Omental fat pad (tissue), 4 donors: ENCODE measurements around the gene MED16. TPM values are rescaled to one million over a fixed set of nuclear protein-coding genes. Genes with fewer than 3 reads are reported as not detected.

Source experiments
- ATAC-seq: fragments of 150-250 bp; one replicate; pipeline ENCODE4 v1.9.1; 2016; ENCODE audit warnings: mild to moderate bottlenecking, moderate library complexity; ENCODE audit not compliant: low FRiP score
- DNase-seq: peaks from one replicate; pipeline ENCODE4 v3.0.0-alpha.2; 2019; ENCODE audit warnings: low spot score
- total RNA-seq, 4 donors: library from RNA; depleted of rRNA; stranded (reverse); fragments of >200 nt; gene quantifications; one replicate each; pipeline ENCODE4 v1.1.0, GENCODE V29; 2016
- TF ChIP-seq, protein P1 (sequence below), 3 donors: fragments of 450-650 bp; IDR thresholded peaks; one replicate each; pipeline ENCODE4 v1.5.1; 2016 to 2017; ENCODE audit warnings: antibody characterized with exemption in 3 of 3, mild to moderate bottlenecking in 3 of 3, moderate library complexity in 2 of 3

MED16 gene
- total RNA-seq, 4 donors from 2014 or later = 20.1 to 34.0 (median 24.5) TPM

DNA sequence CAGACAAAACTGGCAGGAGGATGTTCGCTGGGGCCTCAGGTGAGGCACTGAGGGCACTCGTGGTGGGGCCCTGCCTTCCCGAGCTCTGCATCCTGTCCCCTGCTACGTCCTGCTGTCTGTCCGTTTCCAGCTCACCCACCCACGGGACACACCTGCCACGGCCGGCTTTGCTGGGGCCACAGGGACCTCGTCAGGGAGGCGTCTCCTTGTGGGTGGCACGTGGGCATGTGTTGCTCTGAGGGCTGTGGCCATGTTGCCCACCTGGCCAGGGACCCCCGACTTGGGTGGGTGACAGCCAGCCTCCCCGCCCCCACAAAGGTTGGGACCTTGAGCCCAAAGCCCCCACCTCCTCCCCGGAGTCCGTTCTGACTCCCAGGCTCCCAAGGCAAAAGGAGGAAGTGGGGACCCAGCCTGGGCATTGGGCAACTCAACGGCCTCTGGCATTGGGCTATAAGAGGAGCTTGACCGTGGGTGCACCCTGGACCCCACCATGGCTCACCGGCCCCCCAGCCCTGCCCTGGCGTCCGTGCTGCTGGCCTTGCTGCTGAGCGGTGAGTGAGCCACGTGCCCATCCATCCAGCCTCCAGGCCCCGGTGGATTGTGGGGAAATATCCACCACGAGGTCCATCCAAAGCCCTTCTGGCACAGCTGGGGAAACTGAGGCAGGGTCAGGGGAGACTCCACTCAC, 52.3 kb downstream of the MED16 start, which contains the start of gene PRTN3:
Gene PRTN3, plus strand, starts transcription at position 481 of the 688 bp plus-strand sequence. Its CDS starts 10 bp downstream, at position 491.
- ATAC-seq = no peak
- TF ChIP-seq, protein P1, sequence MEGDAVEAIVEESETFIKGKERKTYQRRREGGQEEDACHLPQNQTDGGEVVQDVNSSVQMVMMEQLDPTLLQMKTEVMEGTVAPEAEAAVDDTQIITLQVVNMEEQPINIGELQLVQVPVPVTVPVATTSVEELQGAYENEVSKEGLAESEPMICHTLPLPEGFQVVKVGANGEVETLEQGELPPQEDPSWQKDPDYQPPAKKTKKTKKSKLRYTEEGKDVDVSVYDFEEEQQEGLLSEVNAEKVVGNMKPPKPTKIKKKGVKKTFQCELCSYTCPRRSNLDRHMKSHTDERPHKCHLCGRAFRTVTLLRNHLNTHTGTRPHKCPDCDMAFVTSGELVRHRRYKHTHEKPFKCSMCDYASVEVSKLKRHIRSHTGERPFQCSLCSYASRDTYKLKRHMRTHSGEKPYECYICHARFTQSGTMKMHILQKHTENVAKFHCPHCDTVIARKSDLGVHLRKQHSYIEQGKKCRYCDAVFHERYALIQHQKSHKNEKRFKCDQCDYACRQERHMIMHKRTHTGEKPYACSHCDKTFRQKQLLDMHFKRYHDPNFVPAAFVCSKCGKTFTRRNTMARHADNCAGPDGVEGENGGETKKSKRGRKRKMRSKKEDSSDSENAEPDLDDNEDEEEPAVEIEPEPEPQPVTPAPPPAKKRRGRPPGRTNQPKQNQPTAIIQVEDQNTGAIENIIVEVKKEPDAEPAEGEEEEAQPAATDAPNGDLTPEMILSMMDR (IDR thresholded peaks at IDR 0.05) = no peak
- DNase-seq = no peak

DNA sequence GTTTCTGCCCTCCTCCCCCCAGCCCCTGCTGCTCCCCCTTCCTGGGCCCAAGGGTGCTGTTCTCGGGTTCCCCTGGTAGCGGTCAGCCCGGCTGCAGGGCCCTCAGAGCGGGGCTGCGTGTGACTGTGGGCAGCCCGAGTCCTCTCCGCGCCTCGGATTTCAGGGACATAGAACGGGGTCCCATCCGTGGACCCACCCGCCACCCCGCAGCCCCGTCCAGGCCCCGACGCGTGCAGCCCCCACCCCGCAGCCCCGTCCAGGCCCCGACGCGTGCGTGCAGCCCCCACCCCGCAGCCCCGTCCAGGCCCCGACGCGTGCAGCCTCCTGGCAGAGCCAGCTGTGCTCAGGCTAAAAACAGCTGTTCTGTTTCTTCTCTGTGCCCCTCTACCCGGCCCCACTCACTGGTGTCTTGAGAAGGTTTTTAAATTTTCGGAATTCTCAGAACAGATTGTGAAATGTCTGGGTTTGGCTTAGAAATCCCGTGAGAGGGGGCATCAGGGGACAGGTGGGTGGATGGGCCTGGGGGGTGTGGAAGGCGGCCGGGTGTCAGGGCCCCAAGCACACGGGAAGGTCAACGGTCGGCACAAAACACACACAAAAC, 57.7 kb downstream of the MED16 start:
- ATAC-seq (no peak), DNase-seq (no peak)
- TF ChIP-seq, protein P1 (IDR thresholded peaks at IDR 0.05) = no peak

DNA sequence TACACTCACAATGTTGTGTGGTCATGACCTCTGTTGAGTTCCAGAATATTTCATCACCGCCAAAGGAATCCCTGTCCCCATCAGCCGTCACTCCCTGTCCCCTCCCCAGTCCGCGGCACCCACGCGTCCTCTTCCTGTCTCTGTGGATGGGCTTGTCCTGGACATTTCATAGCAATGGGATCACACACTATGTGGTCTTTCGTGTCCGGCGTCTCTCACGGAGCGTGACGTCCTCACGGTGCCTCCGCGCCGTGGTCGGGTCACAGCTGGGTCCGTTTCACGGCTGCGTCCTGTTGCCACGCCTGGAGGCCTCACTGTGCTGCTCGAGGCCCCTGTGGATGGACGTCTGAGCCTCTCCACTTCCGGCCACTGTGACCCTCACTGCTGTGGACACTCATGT, 58.8 kb downstream of the MED16 start:
- no peak for DNase-seq
- TF ChIP-seq, protein P1 (IDR thresholded peaks at IDR 0.05) = no peak
- ATAC-seq = no peak

DNA sequence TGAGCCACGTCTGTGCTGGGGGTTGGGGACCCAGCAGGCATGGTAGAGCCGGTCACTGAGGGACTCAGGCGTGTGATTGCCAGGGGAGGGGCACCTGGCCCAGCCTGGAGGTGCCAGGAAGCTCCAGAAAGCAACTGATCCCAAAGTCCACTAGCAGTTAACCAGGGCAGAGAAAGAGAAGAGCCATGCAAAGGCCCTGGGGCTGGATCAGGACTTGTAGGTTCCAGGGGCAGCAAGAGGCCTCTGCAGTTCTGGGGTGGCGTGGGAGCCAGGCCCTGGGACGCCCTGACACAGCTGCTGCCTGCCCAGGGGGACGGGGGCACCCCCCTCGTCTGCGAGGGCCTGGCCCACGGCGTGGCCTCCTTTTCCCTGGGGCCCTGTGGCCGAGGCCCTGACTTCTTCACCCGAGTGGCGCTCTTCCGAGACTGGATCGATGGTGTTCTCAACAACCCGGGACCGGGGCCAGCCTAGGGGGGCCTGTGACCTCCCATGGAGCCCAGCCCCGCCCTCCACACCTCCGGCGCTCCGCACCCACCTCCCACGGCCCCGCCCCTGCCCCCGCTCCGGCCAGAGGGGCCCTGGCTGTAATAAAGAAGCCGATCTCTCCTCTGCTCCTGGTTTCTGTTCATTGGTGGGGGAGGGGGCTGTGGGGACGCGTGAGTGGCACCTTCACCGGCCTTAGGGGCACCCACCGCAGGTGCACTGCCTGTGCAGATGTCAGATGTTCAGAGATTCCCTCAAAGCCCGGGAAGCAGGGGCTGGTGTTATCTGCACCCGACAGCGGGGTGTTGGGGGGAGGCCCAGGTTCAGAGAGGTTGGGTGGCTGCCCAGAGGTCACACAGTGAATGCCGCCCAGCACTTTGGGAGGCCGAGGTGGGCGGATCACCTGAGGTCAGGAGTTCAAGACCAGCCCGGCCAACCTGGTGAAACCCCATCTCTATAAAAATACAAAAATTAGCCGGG, 61.3 kb downstream of the MED16 start:
- TF ChIP-seq, protein P1 (IDR thresholded peaks at IDR 0.05) = no peak
- ATAC-seq = peak; percentile 30
- DNase-seq = no peak

DNA sequence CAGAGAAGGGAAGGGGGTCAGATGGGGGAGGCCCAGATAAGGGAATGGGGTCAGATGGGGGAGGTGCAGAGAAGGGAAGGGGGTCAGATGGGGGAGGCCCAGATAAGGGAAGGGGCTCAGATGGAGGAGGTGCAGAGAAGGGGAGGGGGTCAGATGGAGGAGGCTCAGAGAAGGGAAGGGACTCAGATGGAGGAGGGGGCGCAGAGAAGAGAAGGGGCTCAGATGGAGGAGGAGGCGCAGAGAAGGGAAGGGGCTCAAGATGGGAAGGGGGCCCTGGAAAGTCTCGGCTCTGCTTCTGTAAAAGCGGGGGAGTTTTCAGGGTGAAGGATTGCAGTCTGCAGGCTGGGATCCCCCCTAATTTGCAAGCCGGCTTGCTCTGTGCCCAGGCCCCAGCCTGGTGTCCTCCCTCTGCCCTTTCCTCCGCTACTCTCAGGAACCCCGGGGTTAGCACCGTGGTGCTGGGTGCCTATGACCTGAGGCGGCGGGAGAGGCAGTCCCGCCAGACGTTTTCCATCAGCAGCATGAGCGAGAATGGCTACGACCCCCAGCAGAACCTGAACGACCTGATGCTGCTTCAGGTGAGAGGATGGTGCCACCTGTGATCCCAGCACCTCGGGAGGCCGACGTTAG, 63.7 kb downstream of the MED16 start:
- TF ChIP-seq, protein P1 (IDR thresholded peaks at IDR 0.05) = no peak
- DNase-seq = no peak
- no peak for ATAC-seq

DNA sequence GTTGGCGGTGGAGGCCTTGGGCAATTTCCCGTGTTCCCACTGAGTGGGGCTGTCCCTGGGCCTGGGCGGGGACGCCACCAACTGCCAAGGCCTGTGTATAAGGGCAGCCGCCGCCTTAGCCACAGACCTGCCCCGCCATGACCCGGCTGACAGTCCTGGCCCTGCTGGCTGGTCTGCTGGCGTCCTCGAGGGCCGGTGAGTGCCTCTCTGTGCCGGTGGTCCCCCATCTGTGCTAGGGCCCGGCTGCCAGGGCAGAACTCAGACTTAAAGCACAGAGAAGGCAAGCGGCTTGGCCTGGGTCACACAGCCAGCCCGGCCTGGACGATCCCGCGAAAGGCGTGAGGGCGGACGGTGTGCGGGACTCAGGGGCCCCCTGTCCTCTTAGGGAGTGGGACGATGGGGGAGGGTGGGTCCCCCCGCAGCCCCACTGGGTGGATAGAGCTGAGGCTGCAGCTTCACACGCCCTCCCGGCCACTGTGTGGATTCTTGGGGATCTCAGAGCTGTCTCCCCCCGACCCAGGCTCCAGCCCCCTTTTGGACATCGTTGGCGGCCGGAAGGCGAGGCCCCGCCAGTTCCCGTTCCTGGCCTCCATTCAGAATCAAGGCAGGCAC, 65.2 kb downstream of the MED16 start, which contains the start of gene AZU1:
Gene AZU1, plus strand, starts transcription at position 128 of the 612 bp plus-strand sequence. Its CDS starts 10 bp downstream, at position 138.
- DNase-seq = no peak
- TF ChIP-seq, protein P1 (IDR thresholded peaks at IDR 0.05) = no peak
- no peak for ATAC-seq
